Limb (tissue), 2 donors: ENCODE data around the gene RNF43.

Source experiments
- DNase-seq, 2 donors: peaks; one replicate each; pipeline ENCODE4 v3.0.0-alpha.2; 2016; ENCODE audit errors: extremely low spot score in 2 of 2

Gene RNF43

GRCh38 chr17:58417300-58418092, at the start of gene RNF43:
RNF43 (minus strand) TSS chr17:58417534; CDS start chr17:58415577, 1,957 bp downstream.
- DNase-seq: peak; percentile 74 to 86

GRCh38 chr17:58455491-58455890, 38.2 kb upstream of the RNF43 start:
- no peak for DNase-seq

- no peak for DNase-seq
Observed at GRCh38 chr17:58452738-58453137, 35.4 kb upstream of the RNF43 start.

GRCh38 chr17:58447039-58447975, 30.0 kb upstream of the RNF43 start:
- peak; percentile 13 to 50 for DNase-seq

- DNase-seq: no peak
Observed at GRCh38 chr17:58446086-58446485, 28.8 kb upstream of the RNF43 start.

- DNase-seq: no peak
Observed at GRCh38 chr17:58436805-58437239, 19.5 kb upstream of the RNF43 start.

- no peak for DNase-seq
Observed at GRCh38 chr17:58436245-58436644, 18.9 kb upstream of the RNF43 start.

- DNase-seq: no peak
Observed at GRCh38 chr17:58432806-58433573, 15.7 kb upstream of the RNF43 start.

GRCh38 chr17:58427807-58428206, 10.5 kb upstream of the RNF43 start:
- DNase-seq: no peak

- no peak for DNase-seq
Observed at GRCh38 chr17:58421711-58422110, 4.4 kb upstream of the RNF43 start.

GRCh38 chr17:58420827-58421226, 3.5 kb upstream of the RNF43 start:
- DNase-seq: no peak

- DNase-seq: no peak
Observed at GRCh38 chr17:58416937-58417299, 416 bp downstream of the RNF43 start.

GRCh38 chr17:58416396-58416795, 938 bp downstream of the RNF43 start:
- DNase-seq: no peak

GRCh38 chr17:58415371-58416055, 1.8 kb downstream of the RNF43 start:
- peak in 1 of 2 donors; percentile 28 for DNase-seq

- DNase-seq: no peak
Observed at GRCh38 chr17:58414596-58414997, 2.7 kb downstream of the RNF43 start.

- no peak for DNase-seq
Observed at GRCh38 chr17:58413684-58414083, 3.6 kb downstream of the RNF43 start.

- no peak for DNase-seq
Observed at GRCh38 chr17:58412961-58413586, 4.3 kb downstream of the RNF43 start.

GRCh38 chr17:58412064-58412703, 5.2 kb downstream of the RNF43 start:
- DNase-seq: no peak

- no peak for DNase-seq
Observed at GRCh38 chr17:58411408-58411894, 5.9 kb downstream of the RNF43 start.
